DND-41 (cell line): ENCODE data around the gene PHLDB3.

Experiments
- ATAC-seq: fragments of 200-7000 bp; cut with Tn5 transposase; 3 replicates; pipeline ENCODE4 v1.9.1; 2021; ENCODE audit warnings: low read depth; ENCODE audit not compliant: insufficient read depth
- DNase-seq: peaks from one replicate; pipeline ENCODE4 v3.0.0-alpha.2; 2020
- H2AFZ ChIP-seq: 2 replicates; pipeline ENCODE4 v1.6.0; 2012; ENCODE audit warnings: low read depth, low read length
- H3K27ac ChIP-seq: 2 replicates; pipeline ENCODE4 v1.5.1; 2012; ENCODE audit warnings: low read length, inconsistent platforms
- H3K27me3 ChIP-seq: fragments of 200-600 bp; sonication (generic); 2 replicates; pipeline ENCODE4 v1.6.0; 2012; ENCODE audit warnings: low read length, mild to moderate bottlenecking, inconsistent platforms; ENCODE audit not compliant: insufficient read depth, poor library complexity
- H3K36me3 ChIP-seq: 2 replicates; pipeline ENCODE4 v1.5.1; 2012; ENCODE audit warnings: low read length, inconsistent platforms; ENCODE audit not compliant: insufficient read depth
- H3K4me1 ChIP-seq: 2 replicates; pipeline ENCODE4 v1.5.1; 2012; ENCODE audit warnings: mild to moderate bottlenecking, low read length; ENCODE audit not compliant: insufficient read depth
- H3K4me2 ChIP-seq: 2 replicates; pipeline ENCODE4 v1.6.0; 2012; ENCODE audit warnings: mild to moderate bottlenecking, moderate library complexity, low read length, inconsistent platforms; ENCODE audit not compliant: insufficient read depth
- H3K4me3 ChIP-seq, 2 experiments: fragments of 200-600 bp in 1 of 2; shearing (Covaris generic) in 1 of 2; 2 replicates each; pipeline ENCODE4 v1.5.1; 2012 to 2016; ENCODE audit warnings: inconsistent platforms in 2 of 2, low read length in 2 of 2, mild to moderate bottlenecking in 2 of 2, low read depth in 1 of 2, moderate library complexity in 1 of 2
- H3K79me2 ChIP-seq: 2 replicates; pipeline ENCODE4 v1.6.0; 2012; ENCODE audit warnings: low read length, inconsistent platforms; ENCODE audit not compliant: insufficient read depth
- H3K9ac ChIP-seq: 2 replicates; pipeline ENCODE4 v1.6.0; 2012; ENCODE audit warnings: low read depth, mild to moderate bottlenecking, inconsistent platforms, low read length, moderate library complexity
- H3K9me3 ChIP-seq: 2 replicates; pipeline ENCODE4 v1.5.1; 2012; ENCODE audit warnings: low read length, moderate library complexity, mild to moderate bottlenecking, inconsistent platforms; ENCODE audit not compliant: insufficient read depth, severe bottlenecking
- H4K20me1 ChIP-seq: 2 replicates; pipeline ENCODE4 v1.6.0; 2012; ENCODE audit warnings: low read length; ENCODE audit not compliant: insufficient read depth
- EZH2 ChIP-seq: IDR thresholded peaks from 3 replicates; pipeline ENCODE4 v1.6.1; 2012; ENCODE audit warnings: borderline replicate concordance, low read depth, mild to moderate bottlenecking, moderate library complexity, low read length, inconsistent platforms; ENCODE audit not compliant: severe bottlenecking
- TF ChIP-seq, protein P1 (sequence below): IDR thresholded peaks from 2 replicates; pipeline ENCODE4 v1.5.1; 2012; ENCODE audit warnings: borderline replicate concordance, low read length, moderate library complexity, mild to moderate bottlenecking; ENCODE audit not compliant: poor library complexity, severe bottlenecking; ENCODE audit errors: extremely low read depth

Gene PHLDB3

DNA sequence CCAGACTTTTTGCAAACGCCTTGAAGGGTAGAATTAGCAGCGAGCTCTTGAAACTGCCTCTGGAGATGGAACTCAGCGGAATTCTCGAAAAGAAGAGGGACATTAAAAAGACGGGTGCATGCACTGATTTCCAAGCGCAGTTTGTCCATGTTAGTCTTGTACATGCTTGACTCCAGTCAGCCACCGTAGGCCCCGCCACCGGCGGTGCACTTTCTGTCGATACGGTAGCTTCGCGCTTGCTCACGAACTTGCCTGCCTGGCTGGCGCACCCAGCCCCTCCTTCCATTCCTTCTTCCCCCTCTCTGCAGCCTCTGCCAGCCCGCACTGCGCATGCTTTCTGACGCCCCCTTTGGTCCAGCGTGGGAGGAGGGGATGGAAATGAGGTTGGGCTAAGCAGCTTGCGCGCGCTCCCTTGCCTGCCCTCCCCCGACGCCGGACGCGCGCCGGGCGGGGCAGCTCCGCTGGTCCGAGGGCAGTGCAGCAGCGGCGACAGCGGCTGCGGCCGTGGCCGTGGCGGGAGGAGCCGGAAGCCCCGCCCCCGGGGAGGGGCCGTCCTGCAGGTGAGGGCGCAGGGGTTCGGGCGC is 28.5 kb upstream of the PHLDB3 start, which contains the start of gene ZNF575:
TSS of gene ZNF575 (plus strand) at position 227 of the 584 bp plus-strand sequence. CDS start 1,235 bp downstream, outside the sequence.
- DNase-seq (peak; percentile 83), ATAC-seq (peak; percentile 67)
- Histone ChIP-seq H3K27ac (peak within 1 kb of the TSS; percentile 11; the same call in 1 of the 2 replicates), H3K9ac (peak within 1 kb of the TSS; percentile 38), H3K79me2 (no peaks in the 10 kb centered on the region), H3K4me2 (peak within 1 kb of the TSS; percentile 68), H4K20me1 (0 out of 2 replicates have a peak, but pooled peaks cover 4% of the 10 kb centered on the region), H3K27me3 (no peaks in the 10 kb centered on the region), H3K9me3 (no peaks in the 10 kb centered on the region), H3K4me1 (peaks cover 26% of the 10 kb centered on the region), H2AFZ (peak within 1 kb of the TSS; percentile 58), H3K36me3 (peaks cover 7% of the 10 kb centered on the region; the same call in 1 of the 2 replicates), H3K4me3 (peak within 1 kb of the TSS in 1 of 2 experiments; percentile 56; a peak in 3 of 4 replicates)
- no peak for TF ChIP-seq EZH2
- TF ChIP-seq, protein P1, sequence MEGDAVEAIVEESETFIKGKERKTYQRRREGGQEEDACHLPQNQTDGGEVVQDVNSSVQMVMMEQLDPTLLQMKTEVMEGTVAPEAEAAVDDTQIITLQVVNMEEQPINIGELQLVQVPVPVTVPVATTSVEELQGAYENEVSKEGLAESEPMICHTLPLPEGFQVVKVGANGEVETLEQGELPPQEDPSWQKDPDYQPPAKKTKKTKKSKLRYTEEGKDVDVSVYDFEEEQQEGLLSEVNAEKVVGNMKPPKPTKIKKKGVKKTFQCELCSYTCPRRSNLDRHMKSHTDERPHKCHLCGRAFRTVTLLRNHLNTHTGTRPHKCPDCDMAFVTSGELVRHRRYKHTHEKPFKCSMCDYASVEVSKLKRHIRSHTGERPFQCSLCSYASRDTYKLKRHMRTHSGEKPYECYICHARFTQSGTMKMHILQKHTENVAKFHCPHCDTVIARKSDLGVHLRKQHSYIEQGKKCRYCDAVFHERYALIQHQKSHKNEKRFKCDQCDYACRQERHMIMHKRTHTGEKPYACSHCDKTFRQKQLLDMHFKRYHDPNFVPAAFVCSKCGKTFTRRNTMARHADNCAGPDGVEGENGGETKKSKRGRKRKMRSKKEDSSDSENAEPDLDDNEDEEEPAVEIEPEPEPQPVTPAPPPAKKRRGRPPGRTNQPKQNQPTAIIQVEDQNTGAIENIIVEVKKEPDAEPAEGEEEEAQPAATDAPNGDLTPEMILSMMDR = no peak

DNA sequence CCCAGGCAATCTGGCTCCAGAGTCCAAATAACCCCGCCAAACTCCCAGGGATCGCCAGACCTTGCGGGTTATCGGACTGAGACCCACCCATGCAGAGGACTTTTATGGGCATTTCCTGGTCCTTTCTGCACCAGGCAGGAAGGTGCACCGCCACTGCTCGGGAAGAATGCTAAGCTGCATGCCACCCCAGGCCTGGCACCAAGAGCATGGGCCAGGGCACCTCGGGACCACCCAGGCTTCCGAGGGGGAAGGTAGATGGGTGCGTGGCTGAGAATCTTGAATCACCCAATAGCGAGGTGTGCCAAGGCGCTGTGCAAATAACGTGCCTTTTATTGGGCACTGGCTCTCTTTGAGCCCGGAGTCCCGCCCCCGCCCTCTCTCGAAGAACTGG is 28.0 kb upstream of the PHLDB3 start:
- no peak overlapping the region for H3K27ac ChIP-seq
- no peak for ATAC-seq

DNA sequence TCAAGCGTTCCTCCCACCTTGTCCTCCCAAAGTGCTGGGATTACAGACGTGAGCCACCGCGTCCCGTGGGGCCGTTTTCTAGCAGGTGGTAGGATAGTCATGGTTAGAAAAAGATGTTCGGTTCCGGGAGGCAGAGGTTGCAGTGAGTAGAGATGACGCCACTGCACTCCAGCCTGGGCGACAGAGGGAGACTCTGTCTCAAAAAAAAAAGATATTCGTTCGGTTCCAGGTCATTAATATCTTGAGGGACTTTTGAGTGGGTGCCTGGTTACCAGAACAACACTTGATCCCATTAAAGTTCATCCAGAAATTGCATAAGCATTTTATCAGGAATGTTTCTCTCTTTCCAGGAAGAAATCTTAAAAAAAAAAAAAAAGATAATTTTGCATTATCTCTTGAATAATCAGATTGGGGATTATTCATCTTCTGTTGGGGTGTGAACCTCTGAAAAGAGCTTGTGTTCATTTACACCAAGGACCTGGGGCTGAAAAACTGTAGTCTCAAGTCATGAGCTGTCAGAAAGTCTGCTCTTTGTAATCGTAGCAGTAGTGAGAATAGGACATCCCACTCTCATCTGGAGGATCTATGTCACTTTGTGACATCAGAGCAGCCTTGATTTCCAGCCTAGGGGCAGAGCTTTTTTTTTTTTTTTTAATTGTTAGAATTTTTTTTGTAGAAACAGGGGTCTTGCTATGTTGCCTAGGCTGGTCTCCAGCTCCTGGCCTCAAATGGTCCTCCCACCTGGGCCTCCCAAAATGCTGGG is 23.5 kb upstream of the PHLDB3 start:
- DNase-seq = no peak
- Histone ChIP-seq H3K4me1 (peaks cover 43% of the 10 kb centered on the region), H3K4me3 (peak overlapping the region in 1 of 2 experiments; percentile 95; a peak in 2 of 4 replicates), H3K79me2 (no peaks in the 10 kb centered on the region), H3K9ac (peak overlapping the region; percentile 83; the same call in 1 of the 2 replicates), H3K9me3 (no peaks in the 10 kb centered on the region), H2AFZ (peak overlapping the region; percentile 36; the same call in 1 of the 2 replicates), H3K27me3 (no peaks in the 10 kb centered on the region), H4K20me1 (peaks cover 4% of the 10 kb centered on the region; the same call in 1 of the 2 replicates), H3K4me2 (peak overlapping the region; percentile 96), H3K36me3 (no peaks in the 10 kb centered on the region), H3K27ac (no peak overlapping the region)
- TF ChIP-seq, protein P1 = no peak
- no peak for TF ChIP-seq EZH2
- ATAC-seq = no peak

More for the DNA sequence above, 28.0 kb upstream of the PHLDB3 start:
- no peaks in the 10 kb centered on the region for H3K9me3 ChIP-seq
- H3K36me3 ChIP-seq = 0 out of 2 replicates have a peak, but pooled peaks cover 5% of the 10 kb centered on the region
- TF ChIP-seq EZH2 = no peak
- TF ChIP-seq, protein P1 = no peak
- H3K4me2 ChIP-seq = peak overlapping the region; percentile 68
- DNase-seq = no peak
- H3K9ac ChIP-seq = peak overlapping the region; percentile 38; the same call in 1 of the 2 replicates
- 0 out of 2 replicates have a peak, but pooled peaks cover 4% of the 10 kb centered on the region for H4K20me1 ChIP-seq
- peak overlapping the region; percentile 58 for H2AFZ ChIP-seq
- H3K27me3 ChIP-seq = no peaks in the 10 kb centered on the region
- H3K4me3 ChIP-seq = peak overlapping the region in 1 of 2 experiments; percentile 56; a peak in 3 of 4 replicates
- H3K79me2 ChIP-seq = no peaks in the 10 kb centered on the region
- peaks cover 31% of the 10 kb centered on the region for H3K4me1 ChIP-seq
